B cell (primary cell): ENCODE data around the gene GNGT1. TPM values are rescaled to one million over a fixed set of nuclear protein-coding genes. Genes with fewer than 3 reads are reported as not detected.

Experiments
- ATAC-seq: fragments of 200-7000 bp; cut with Tn5 transposase; one replicate; pipeline ENCODE4 v1.10.0; 2021; ENCODE audit warnings: low read depth, mild to moderate bottlenecking, moderate number of reproducible peaks, moderate library complexity
- CTCF ChIA-PET: fragments of 350-600 bp; sonication (Branson Sonifier 250); formaldehyde crosslinking; loops from one replicate; lab custom pipeline; 2021; ENCODE audit warnings: antibody characterized with exemption, inconsistent platforms; lab: Charles Lee
- POLR2A ChIA-PET: fragments of 350-600 bp; sonication (Branson Sonifier 250); formaldehyde crosslinking; loops from one replicate; lab custom pipeline; 2021; ENCODE audit warnings: antibody characterized with exemption; lab: Charles Lee
- DNase-seq: peaks from one replicate; pipeline ENCODE4 v3.0.0; 2013
- H2AFZ ChIP-seq: 2 replicates; pipeline ENCODE4 v1.6.1; 2012; ENCODE audit warnings: mild to moderate bottlenecking, low read depth, low read length; ENCODE audit not compliant: insufficient read depth, poor library complexity, severe bottlenecking
- H3K27ac ChIP-seq, 2 donors: 1 replicate in 1 of 2; 2 replicates in 1 of 2; pipeline ENCODE4 v1.5.1; 2012 to 2013; ENCODE audit warnings: low read length in 2 of 2, mild to moderate bottlenecking in 2 of 2, moderate library complexity in 1 of 2
- H3K27me3 ChIP-seq, 4 experiments: fragments of 200-600 bp in 1 of 4; sonication (generic) in 1 of 4; replicated peaks in 1 of 4; 1 replicate in 2 of 4; 2 replicates in 2 of 4; pipeline versions ENCODE4 v1.6.1 to v1.7.0; 2013 to 2016; ENCODE audit warnings: low read length in 3 of 4, mild to moderate bottlenecking in 2 of 4, mixed read lengths in 1 of 4, moderate library complexity in 1 of 4; ENCODE audit not compliant: insufficient read depth in 4 of 4, control insufficient read depth in 3 of 4; ENCODE audit errors: control extremely low read depth in 1 of 4
- H3K36me3 ChIP-seq, 2 experiments: replicated peaks in 1 of 2; 1 replicate in 1 of 2; 2 replicates in 1 of 2; pipeline versions ENCODE4 v1.6.1 to v1.7.1; 2013; ENCODE audit warnings: low read length in 1 of 2; ENCODE audit not compliant: insufficient read depth in 2 of 2, control insufficient read depth in 1 of 2; ENCODE audit errors: control extremely low read depth in 1 of 2, extremely low read depth in 1 of 2
- H3K4me1 ChIP-seq, 2 donors: fragments of 200-600 bp in 1 of 2; sonication (generic) in 1 of 2; 1 replicate in 1 of 2; 2 replicates in 1 of 2; pipeline versions ENCODE4 v1.5.1 to v1.6.1; 2013 to 2017; ENCODE audit warnings: low read length in 2 of 2; ENCODE audit not compliant: control insufficient read depth in 2 of 2, insufficient read depth in 2 of 2
- H3K4me2 ChIP-seq: replicated peaks from 2 replicates; pipeline ENCODE3; 2012; ENCODE audit warnings: mild to moderate bottlenecking, low read depth, low read length; ENCODE audit not compliant: poor library complexity, severe bottlenecking
- H3K4me3 ChIP-seq, 5 experiments: fragments of 200-600 bp in 1 of 5; sonication (generic) in 1 of 5; 1 replicate in 3 of 5; 2 replicates in 2 of 5; pipeline versions ENCODE4 v1.5.1 to v1.7.0; 2011 to 2016; ENCODE audit warnings: low read length in 4 of 5, mild to moderate bottlenecking in 4 of 5, low read depth in 2 of 5, control low read depth in 1 of 5, moderate library complexity in 1 of 5; ENCODE audit not compliant: insufficient read depth in 1 of 5; ENCODE audit errors: control extremely low read depth in 1 of 5, extremely low read depth in 1 of 5
- H3K79me2 ChIP-seq: fragments of 200-600 bp; sonication (generic); one replicate; pipeline ENCODE4 v1.6.0; 2016; ENCODE audit warnings: low read length; ENCODE audit not compliant: control insufficient read depth, insufficient read depth
- H3K9ac ChIP-seq: fragments of 200-600 bp; sonication (generic); 2 replicates; pipeline ENCODE4 v1.6.1; 2017; ENCODE audit warnings: mild to moderate bottlenecking, low read length, moderate library complexity
- H3K9me3 ChIP-seq, 3 donors: one replicate each; pipeline versions ENCODE4 v1.6.1 to v1.7.1; 2013; ENCODE audit warnings: low read length in 2 of 3; ENCODE audit not compliant: control insufficient read depth in 2 of 3, insufficient read depth in 1 of 3; ENCODE audit errors: control extremely low read depth in 1 of 3
- H4K20me1 ChIP-seq: 2 replicates; pipeline ENCODE4 v1.6.0; 2012; ENCODE audit warnings: mild to moderate bottlenecking, low read length; ENCODE audit not compliant: insufficient read depth, control insufficient read depth, poor library complexity, severe bottlenecking
- H3K27ac Mint-ChIP-seq: one replicate; pipeline ENCODE4 v1.8.0; 2021; ENCODE audit warnings: mixed read lengths
- H3K27me3 Mint-ChIP-seq: one replicate; pipeline ENCODE4 v1.8.0; 2021; ENCODE audit warnings: mixed read lengths
- H3K4me1 Mint-ChIP-seq: one replicate; pipeline ENCODE4 v1.8.0; 2021; ENCODE audit warnings: mixed read lengths
- H3K4me3 Mint-ChIP-seq: one replicate; pipeline ENCODE4 v1.8.0; 2021; ENCODE audit warnings: mixed read lengths
- H3K9me3 Mint-ChIP-seq: one replicate; pipeline ENCODE4 v1.8.0; 2022; ENCODE audit warnings: mixed read lengths; ENCODE audit not compliant: insufficient read depth
- EZH2 ChIP-seq: IDR thresholded peaks from 2 replicates; pipeline ENCODE4 v1.6.1; 2012; ENCODE audit warnings: borderline replicate concordance, low read depth, mild to moderate bottlenecking, moderate library complexity, low read length; ENCODE audit not compliant: insufficient read depth, poor library complexity, severe bottlenecking
- WGBS: methylation state at CpG from one replicate; pipeline ENCODE4 v1.1.5; 2013; ENCODE audit warnings: missing lambda C conversion rate; ENCODE audit not compliant: insufficient coverage; 5-methylcytosine and 5-hydroxymethylcytosine counted together
- intact Hi-C: fragments of 100-400 bp; cut with micrococcal nuclease; formaldehyde crosslinking; loops from one replicate; pipeline ENCODE4 v1.10.0; 2022
- polyA plus RNA-seq: library from polyadenylated mRNA; depleted of rRNA; stranded (reverse); fragments of >200 nt; gene quantifications from 2 replicates; pipeline ENCODE4 v1.2.3, GENCODE V29; 2012
- total RNA-seq, 2 donors: library from RNA; stranded (reverse); fragments of 120-200 nt in 1 of 2; gene quantifications; 1 replicate in 1 of 2; 2 replicates in 1 of 2; pipeline versions ENCODE4 v1.2.3 to v1.2.4, GENCODE V29; 2013 to 2022
- TF ChIP-seq, protein P1 (sequence below): fragments of 200-600 bp; IDR thresholded peaks from one replicate; pipeline ENCODE4 v1.8.0; 2022; ENCODE audit warnings: antibody characterized with exemption, mild to moderate bottlenecking

Gene GNGT1
- total and polyA plus RNA-seq, 2 donors (not counting 1 experiment from before 2014, with no cell fraction given) = not detected

DNA sequence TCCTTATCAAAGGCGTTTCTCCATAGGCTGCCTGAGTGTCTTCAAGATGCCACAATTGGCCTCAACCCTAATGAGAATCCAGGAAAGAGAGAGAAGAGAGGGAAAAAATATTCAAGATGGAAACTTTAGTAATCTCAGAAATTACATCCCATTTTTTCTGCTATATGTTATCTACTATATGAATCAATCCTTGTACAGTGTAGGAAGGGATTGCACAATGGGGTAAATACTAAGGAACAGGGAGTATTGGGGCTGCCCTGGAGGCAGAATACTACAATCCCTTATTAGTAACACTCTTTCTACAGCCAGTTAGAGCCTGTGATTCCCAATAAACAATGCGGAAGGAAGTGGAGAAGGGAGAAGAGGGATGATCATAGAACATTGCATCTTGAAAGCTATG is 43.7 kb upstream of the GNGT1 start:
- no peak for ATAC-seq
- H3K27ac Mint-ChIP-seq = no peak overlapping the region
- H3K27me3 ChIP-seq = no peaks in the 10 kb centered on the region

GRCh38 chr7:93866886-93867285 is 39.5 kb upstream of the GNGT1 start:
- no peak overlapping the region for H3K4me3 ChIP-seq
- H3K4me3 Mint-ChIP-seq = no peak overlapping the region
- WGBS = no CpG with 5 or more reads among the region's 3 CpGs
- H3K79me2 ChIP-seq = no peaks in the 10 kb centered on the region
- no peaks in the 10 kb centered on the region for H3K9me3 Mint-ChIP-seq
- no peaks in the 10 kb centered on the region for H3K9me3 ChIP-seq
- intact Hi-C loops = no loop called here
- no peaks in the 10 kb centered on the region for H3K27me3 Mint-ChIP-seq
- H3K4me1 ChIP-seq = no peaks in the 10 kb centered on the region
- ChIA-PET POLR2A (no interaction called here), CTCF (no interaction called here)
- H4K20me1 ChIP-seq = no peaks in the 10 kb centered on the region
- H3K27ac Mint-ChIP-seq = no peak overlapping the region
- DNase-seq = no peak
- no peak overlapping the region for H3K9ac ChIP-seq
- H3K36me3 ChIP-seq = no peaks in the 10 kb centered on the region
- no peak for ATAC-seq
- no peaks in the 10 kb centered on the region for H3K27me3 ChIP-seq
- no peaks in the 10 kb centered on the region for H3K4me1 Mint-ChIP-seq
- no peak overlapping the region for H3K4me2 ChIP-seq
- TF ChIP-seq, protein P1, sequence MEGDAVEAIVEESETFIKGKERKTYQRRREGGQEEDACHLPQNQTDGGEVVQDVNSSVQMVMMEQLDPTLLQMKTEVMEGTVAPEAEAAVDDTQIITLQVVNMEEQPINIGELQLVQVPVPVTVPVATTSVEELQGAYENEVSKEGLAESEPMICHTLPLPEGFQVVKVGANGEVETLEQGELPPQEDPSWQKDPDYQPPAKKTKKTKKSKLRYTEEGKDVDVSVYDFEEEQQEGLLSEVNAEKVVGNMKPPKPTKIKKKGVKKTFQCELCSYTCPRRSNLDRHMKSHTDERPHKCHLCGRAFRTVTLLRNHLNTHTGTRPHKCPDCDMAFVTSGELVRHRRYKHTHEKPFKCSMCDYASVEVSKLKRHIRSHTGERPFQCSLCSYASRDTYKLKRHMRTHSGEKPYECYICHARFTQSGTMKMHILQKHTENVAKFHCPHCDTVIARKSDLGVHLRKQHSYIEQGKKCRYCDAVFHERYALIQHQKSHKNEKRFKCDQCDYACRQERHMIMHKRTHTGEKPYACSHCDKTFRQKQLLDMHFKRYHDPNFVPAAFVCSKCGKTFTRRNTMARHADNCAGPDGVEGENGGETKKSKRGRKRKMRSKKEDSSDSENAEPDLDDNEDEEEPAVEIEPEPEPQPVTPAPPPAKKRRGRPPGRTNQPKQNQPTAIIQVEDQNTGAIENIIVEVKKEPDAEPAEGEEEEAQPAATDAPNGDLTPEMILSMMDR = no peak
- no peak overlapping the region for H2AFZ ChIP-seq
- H3K27ac ChIP-seq = no peak overlapping the region

More for the DNA sequence above, 43.7 kb upstream of the GNGT1 start:
- Histone ChIP-seq H3K4me1 (no peaks in the 10 kb centered on the region), H3K27ac (no peak overlapping the region), H3K9me3 (no peaks in the 10 kb centered on the region), H2AFZ (no peak overlapping the region), H3K36me3 (no peaks in the 10 kb centered on the region), H3K4me3 (no peak overlapping the region), H3K9ac (no peak overlapping the region), H4K20me1 (no peaks in the 10 kb centered on the region), H3K79me2 (no peaks in the 10 kb centered on the region), H3K4me2 (no peak overlapping the region)
- no peak for DNase-seq
- Mint-ChIP-seq H3K4me1 (no peaks in the 10 kb centered on the region), H3K9me3 (no peaks in the 10 kb centered on the region), H3K4me3 (no peak overlapping the region), H3K27me3 (peaks cover 3% of the 10 kb centered on the region)
- TF ChIP-seq EZH2 = no peak
- TF ChIP-seq, protein P1 = no peak
- ChIA-PET POLR2A (no interaction called here), CTCF (no interaction called here)
- 100% methylated on average over 1 of the region's 2 CpGs for WGBS
- intact Hi-C loops = no loop called here
